GM12891 (cell line): ENCODE data around the gene ZRANB3.

ENCODE experiments used
- POLR2A ChIP-seq: IDR thresholded peaks from 2 replicates; pipeline ENCODE4 v1.6.1; 2011; ENCODE audit warnings: low read depth, low read length, control low read depth
- POLR2AphosphoS5 ChIP-seq: IDR thresholded peaks from 2 replicates; pipeline ENCODE4 v1.6.1; 2011; ENCODE audit warnings: low read depth, low read length, control low read depth
- SPI1 ChIP-seq: IDR thresholded peaks from 2 replicates; pipeline ENCODE4 v1.6.1; 2011; ENCODE audit warnings: low read depth, low read length, control low read depth

- TF ChIP-seq POLR2AphosphoS5 (no peak), POLR2A (no peak), SPI1 (no peak)
Measured at GRCh38 chr2:135157856-135158255, 373.2 kb downstream of the ZRANB3 start.
